DOHH2 (cell line): ENCODE measurements around the gene RICTOR.

ENCODE experiments used
- CTCF ChIP-seq: fragments of 200-600 bp; sonication (generic); IDR thresholded peaks from one replicate; pipeline ENCODE4 v1.5.1; 2014; ENCODE audit warnings: antibody characterized with exemption, mild to moderate bottlenecking, low read depth, low read length; ENCODE audit not compliant: poor library complexity, severe bottlenecking
- EZH2phosphoT487 ChIP-seq: fragments of 200-600 bp; sonication (generic); IDR thresholded peaks from 2 replicates; pipeline ENCODE4 v1.6.1; 2017; ENCODE audit warnings: borderline replicate concordance, mild to moderate bottlenecking, antibody characterized with exemption, low read length, moderate library complexity, mixed read lengths

DNA sequence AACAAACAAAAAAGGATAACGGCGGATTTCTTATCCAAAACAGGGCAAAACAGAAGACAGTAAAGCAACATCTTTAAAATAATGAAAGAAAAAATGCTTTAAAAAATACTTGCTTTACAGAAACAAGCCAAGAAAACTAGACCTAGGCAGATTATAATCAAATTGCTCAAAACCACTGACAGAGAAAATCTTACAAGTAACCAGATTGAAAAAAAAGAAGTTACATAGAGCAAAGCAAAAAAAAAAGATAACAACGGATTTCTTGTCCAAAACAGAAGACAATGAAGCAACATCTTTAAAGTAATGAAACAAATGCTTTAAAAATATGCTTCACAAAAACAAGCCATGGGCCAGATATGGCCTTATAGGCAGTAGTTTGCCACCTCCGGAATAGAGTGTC, 51.1 kb downstream of the RICTOR start:
- TF ChIP-seq CTCF (no peak), EZH2phosphoT487 (no peak)
